Fibroblast of pulmonary artery (primary cell): ENCODE data around the gene GBF1.

Source experiments
- DNase-seq: peaks from one replicate; pipeline ENCODE4 v3.0.0-alpha.2; 2010; ENCODE audit warnings: low read depth
- H3K4me3 ChIP-seq: replicated peaks from 2 replicates; pipeline ENCODE4 v1.5.1; 2011; ENCODE audit warnings: low read depth, mild to moderate bottlenecking, control low read depth, low read length, moderate library complexity
- CTCF ChIP-seq: IDR thresholded peaks from 2 replicates; pipeline ENCODE4 v1.5.1; 2011; ENCODE audit warnings: mild to moderate bottlenecking, control low read depth, low read length, inconsistent platforms; ENCODE audit errors: missing control alignments

Gene GBF1

DNA sequence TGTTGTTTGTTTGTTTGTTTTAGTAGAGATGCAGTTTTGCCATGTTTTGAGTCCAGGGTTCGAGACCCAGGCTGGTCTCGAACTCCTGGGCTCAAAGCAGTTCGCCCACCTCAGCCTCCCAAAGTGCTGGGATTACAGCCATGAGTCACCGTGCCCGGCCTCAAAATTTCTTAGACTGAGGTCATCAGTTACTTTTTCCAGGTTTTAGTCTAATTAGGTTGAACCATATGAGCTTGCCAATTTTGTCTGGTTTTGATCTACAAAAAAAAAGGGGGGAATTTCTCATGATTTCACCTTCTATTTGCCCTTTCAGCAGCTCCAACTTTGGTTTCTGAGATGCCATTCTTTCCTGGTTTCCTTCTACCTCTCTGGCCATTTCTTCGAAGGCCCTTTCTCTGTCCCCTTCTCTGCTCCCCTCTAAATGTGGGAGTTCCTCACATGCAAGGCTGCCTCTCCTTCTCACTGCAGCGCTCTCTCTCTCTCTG, 181.5 kb downstream of the GBF1 start:
- H3K4me3 ChIP-seq = no peak overlapping the region
- no peak for DNase-seq
- no peak for TF ChIP-seq CTCF

DNA sequence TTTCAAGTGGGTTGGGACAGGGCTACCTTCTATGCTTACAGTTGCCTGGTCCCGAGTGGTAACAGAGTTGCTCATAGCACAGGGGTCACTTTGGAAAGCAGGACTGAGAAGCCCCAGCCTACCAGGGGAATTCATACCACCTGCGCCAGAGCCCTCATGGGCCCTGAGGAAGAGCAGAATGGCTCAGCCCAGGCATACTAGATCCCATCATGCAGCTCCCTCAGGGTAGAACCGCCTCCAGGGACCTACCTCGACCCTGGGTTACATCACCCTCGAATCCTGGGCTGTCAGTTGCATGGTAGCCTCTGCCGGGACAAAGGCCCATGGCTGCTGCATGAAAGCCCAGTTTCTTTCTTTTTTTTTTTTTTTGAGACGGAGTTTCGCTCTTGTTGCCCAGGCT, 184.1 kb downstream of the GBF1 start:
- H3K4me3 ChIP-seq = no peak overlapping the region
- TF ChIP-seq CTCF = no peak
- no peak for DNase-seq

DNA sequence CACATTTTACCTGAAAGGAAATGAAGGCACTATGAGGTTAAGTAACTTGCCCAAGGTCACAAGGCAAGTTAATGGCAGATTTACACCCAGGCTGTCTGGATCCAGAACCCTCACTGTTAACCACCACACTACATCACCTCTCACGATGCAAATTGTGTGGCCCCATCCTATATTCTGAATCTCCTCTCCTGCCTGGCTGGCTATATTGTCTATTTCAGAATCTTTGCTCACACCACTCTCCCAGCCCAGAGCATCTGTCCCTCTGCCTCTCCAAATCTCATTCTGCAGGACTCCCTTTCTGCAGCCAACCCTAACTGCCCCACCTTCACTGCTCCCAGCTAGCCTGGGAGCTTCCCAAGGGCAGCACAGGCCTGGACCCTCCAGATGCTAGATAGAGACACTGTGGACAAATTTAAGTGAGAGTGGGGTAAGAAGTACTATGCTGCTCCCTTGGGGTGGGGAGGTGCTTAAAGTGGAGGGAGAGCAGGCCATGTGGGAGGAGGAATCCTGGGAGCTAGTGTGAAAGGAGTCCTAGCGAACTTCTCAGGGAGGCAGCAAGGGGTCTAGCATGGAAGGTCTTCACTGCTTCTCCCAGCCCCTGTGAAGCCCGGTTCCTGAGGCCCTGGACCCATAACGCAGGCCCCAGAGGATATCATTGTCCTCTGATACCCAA, 186.3 kb downstream of the GBF1 start:
- peak; percentile 49 for DNase-seq
- H3K4me3 ChIP-seq = peak overlapping the region; percentile 92
- TF ChIP-seq CTCF = no peak
